Muscle of back (tissue), 11 donors: ENCODE data around the gene NGEF. TPM values are rescaled to one million over a fixed set of nuclear protein-coding genes. Genes with fewer than 3 reads are reported as not detected.

Experiments
- DNase-seq, 3 donors: peaks; one replicate each; pipeline versions ENCODE4 v3.0.0 to v3.0.0-alpha.2; 2013
- polyA plus RNA-seq, 10 donors: library from polyadenylated mRNA; unstranded; fragments of 120-200 nt; gene quantifications; one replicate each; pipeline ENCODE4 v1.2.1, GENCODE V29; 2013; ENCODE audit not compliant: insufficient read length in 10 of 10

Gene NGEF
- polyA plus RNA-seq, 10 donors = 1.2 to 5.1 (median 2.0) TPM

- DNase-seq = no peak
Observed at GRCh38 chr2:232842689-232843088, 170.4 kb downstream of the NGEF start.

GRCh38 chr2:232839411-232840079, 173.5 kb downstream of the NGEF start:
- peak; percentile 15 to 65 (median 31) for DNase-seq

- no peak for DNase-seq
Observed at GRCh38 chr2:232838406-232838874, 174.6 kb downstream of the NGEF start.

- DNase-seq = no peak
Observed at GRCh38 chr2:232836934-232837333, 176.1 kb downstream of the NGEF start.

GRCh38 chr2:232835687-232836208, 177.3 kb downstream of the NGEF start:
- no peak for DNase-seq

- DNase-seq = no peak
Observed at GRCh38 chr2:232833830-232834229, 179.2 kb downstream of the NGEF start.

- DNase-seq = no peak
Observed at GRCh38 chr2:232831496-232831895, 181.6 kb downstream of the NGEF start.

- no peak for DNase-seq
Observed at GRCh38 chr2:232829988-232830387, 183.1 kb downstream of the NGEF start.

Other genes with a start within 250 kb of the NGEF start
- under 1 TPM in 6 of 10 donors, not detected in 4; 0.08 to 0.33 (median 0.17) TPM for gene KCNJ13, start 236.7 kb downstream of the NGEF start, polyA plus RNA-seq
- gene SNORC, start 143.0 kb downstream of the NGEF start, polyA plus RNA-seq = 1 to 10 TPM in 8 of 10 donors, under 1 TPM in 2; 0.47 to 3.0 (median 1.6) TPM
- gene NEU2, start 19.4 kb upstream of the NGEF start, polyA plus RNA-seq = not detected
- gene INPP5D, start 47.1 kb upstream of the NGEF start, polyA plus RNA-seq = 1 to 10 TPM; 4.7 to 9.5 (median 7.2) TPM
- gene ATG16L1, start 238.4 kb upstream of the NGEF start, polyA plus RNA-seq = 10 to 100 TPM; 13.8 to 19.5 (median 16.5) TPM